Measurements from ENCODE around the gene BRSK2.

The BRSK2 gene

GRCh38 chr11:1396375-1396841 is 6.7 kb downstream of the BRSK2 start:
- DNase-seq (ENCODE audit: low read depth, low spot score): no peak

GRCh38 chr11:1397146-1397861 is 7.6 kb downstream of the BRSK2 start:
- DNase-seq (ENCODE audit: low read depth, low spot score): no peak

GRCh38 chr11:1397862-1398527 is 8.3 kb downstream of the BRSK2 start:
- no peak for DNase-seq (ENCODE audit: low read depth, low spot score)

GRCh38 chr11:1398528-1399235 is 8.9 kb downstream of the BRSK2 start:
- no peak for DNase-seq (ENCODE audit: low read depth, low spot score)

- no peak for DNase-seq (ENCODE audit: low read depth, low spot score)
These were observed 9.9 kb downstream of the BRSK2 start for GRCh38 chr11:1399386-1400316.

- DNase-seq (ENCODE audit: low read depth, low spot score): no peak
These were observed 10.8 kb downstream of the BRSK2 start for GRCh38 chr11:1400317-1401170.

GRCh38 chr11:1401171-1401445 is 11.4 kb downstream of the BRSK2 start:
- DNase-seq (ENCODE audit: low read depth, low spot score): no peak

GRCh38 chr11:1401656-1402221 is 12.0 kb downstream of the BRSK2 start:
- DNase-seq (ENCODE audit: low read depth, low spot score): no peak

- DNase-seq (ENCODE audit: low read depth, low spot score): no peak
These were observed 12.8 kb downstream of the BRSK2 start for GRCh38 chr11:1402355-1403077.

GRCh38 chr11:1403078-1403620 is 13.4 kb downstream of the BRSK2 start:
- DNase-seq (ENCODE audit: low read depth, low spot score): no peak

- DNase-seq (ENCODE audit: low read depth, low spot score): no peak
These were observed 14.2 kb downstream of the BRSK2 start for GRCh38 chr11:1403721-1404460.

- DNase-seq (ENCODE audit: low read depth, low spot score): no peak
These were observed 14.9 kb downstream of the BRSK2 start for GRCh38 chr11:1404461-1405185.

GRCh38 chr11:1405186-1406020 is 15.7 kb downstream of the BRSK2 start:
- no peak for DNase-seq (ENCODE audit: low read depth, low spot score)

GRCh38 chr11:1406571-1407485 is 17.1 kb downstream of the BRSK2 start:
- no peak for DNase-seq (ENCODE audit: low read depth, low spot score)

GRCh38 chr11:1407668-1408067 is 17.9 kb downstream of the BRSK2 start:
- no peak for DNase-seq (ENCODE audit: low read depth, low spot score)

GRCh38 chr11:1408346-1408745 is 18.6 kb downstream of the BRSK2 start:
- no peak for DNase-seq (ENCODE audit: low read depth, low spot score)

Measured in iPS DF 19.7 (cell line).